Measurements from ENCODE around the gene SPATA16.
"Not testable (repeated sequence)": the region's sequence is repeated elsewhere in the genome, so short reads cannot be mapped to it uniquely, and the experiment has no call there.

SPATA16 gene

DNA sequence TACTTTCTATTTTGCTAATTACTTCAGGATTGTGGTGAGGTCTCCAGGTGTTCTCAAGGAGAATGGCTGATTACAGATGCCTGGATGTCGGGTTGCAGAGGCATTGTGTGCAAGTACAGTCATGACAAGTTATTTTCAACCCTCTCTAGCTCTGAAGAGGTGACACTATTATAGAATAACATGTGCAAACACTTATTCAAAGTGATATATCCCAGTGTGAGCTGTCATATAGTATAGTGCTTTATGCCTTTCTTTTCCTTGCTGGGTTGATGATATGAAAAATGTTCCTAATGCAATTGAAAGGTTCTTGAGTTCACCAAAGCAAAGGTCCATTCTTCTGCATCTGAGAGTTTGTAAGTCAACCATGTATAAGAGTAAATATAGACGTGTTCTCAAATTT lies 167.2 kb downstream of the SPATA16 start:
- no peaks in the 10 kb centered on the region for H3K9me3 ChIP-seq (ENCODE audit: insufficient read depth, low read depth, low read length)
- no peaks in the 10 kb centered on the region for H3K4me1 ChIP-seq (ENCODE audit: insufficient read depth, low read length)
- no peaks in the 10 kb centered on the region for H3K36me3 ChIP-seq (ENCODE audit: insufficient read depth, low read depth, low read length)
- no peak overlapping the region for H3K27ac ChIP-seq (ENCODE audit: low read length)
- H3K4me3 ChIP-seq (ENCODE audit: low read length): no peak overlapping the region
- no peaks in the 10 kb centered on the region for H3K27me3 ChIP-seq (ENCODE audit: insufficient read depth, low read length)
- H3K9ac ChIP-seq (ENCODE audit: low read depth, low read length): no peak overlapping the region

- Histone ChIP-seq H3K36me3 (ENCODE audit: insufficient read depth, low read depth, low read length) (no peaks in the 10 kb centered on the region), H3K9me3 (ENCODE audit: insufficient read depth, low read depth, low read length) (no peaks in the 10 kb centered on the region; the same call in 1 of the 2 replicates), H3K4me3 (ENCODE audit: low read length) (no peak overlapping the region), H3K4me1 (ENCODE audit: insufficient read depth, low read length) (no peaks in the 10 kb centered on the region), H3K9ac (ENCODE audit: low read depth, low read length) (no peak overlapping the region), H3K27me3 (ENCODE audit: insufficient read depth, low read length) (no peaks in the 10 kb centered on the region), H3K27ac (ENCODE audit: low read length) (no peak overlapping the region)
Observed at GRCh38 chr3:172972717-172973116, 168.3 kb downstream of the SPATA16 start.

GRCh38 chr3:172972067-172972466 lies 169.0 kb downstream of the SPATA16 start:
- H3K4me3 ChIP-seq (ENCODE audit: low read length): no peak overlapping the region
- H3K27me3 ChIP-seq (ENCODE audit: insufficient read depth, low read length): no peaks in the 10 kb centered on the region
- H3K9me3 ChIP-seq (ENCODE audit: insufficient read depth, low read depth, low read length): peaks cover 4% of the 10 kb centered on the region; the same call in 1 of the 2 replicates
- no peak overlapping the region for H3K27ac ChIP-seq (ENCODE audit: low read length)
- H3K36me3 ChIP-seq (ENCODE audit: insufficient read depth, low read depth, low read length): no peaks in the 10 kb centered on the region
- no peak overlapping the region for H3K9ac ChIP-seq (ENCODE audit: low read depth, low read length)
- H3K4me1 ChIP-seq (ENCODE audit: insufficient read depth, low read length): no peaks in the 10 kb centered on the region

DNA sequence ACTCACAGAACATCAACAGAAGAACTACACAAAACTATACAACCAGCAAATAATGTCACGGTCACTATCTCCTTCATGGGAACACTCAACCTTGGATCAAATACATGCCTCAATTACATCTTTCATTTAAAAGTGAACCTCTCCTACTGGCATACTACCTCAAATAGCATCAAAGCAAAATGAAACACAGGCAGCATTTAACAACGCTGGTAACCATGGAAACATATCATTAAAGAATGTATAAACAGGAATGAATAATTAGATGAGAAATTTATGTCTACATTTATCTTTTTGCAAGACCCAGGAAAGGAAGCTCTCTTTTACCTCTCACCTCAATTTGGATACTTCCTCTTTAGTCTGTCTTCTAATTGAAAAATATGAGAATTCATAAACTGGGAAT lies 172.4 kb downstream of the SPATA16 start:
- no peaks in the 10 kb centered on the region for H3K4me1 ChIP-seq (ENCODE audit: insufficient read depth, low read length)
- H3K36me3 ChIP-seq (ENCODE audit: insufficient read depth, low read depth, low read length): no peaks in the 10 kb centered on the region
- peaks cover 4% of the 10 kb centered on the region; the same call in 1 of the 2 replicates for H3K9me3 ChIP-seq (ENCODE audit: insufficient read depth, low read depth, low read length)
- H3K4me3 ChIP-seq (ENCODE audit: low read length): no peak overlapping the region
- no peaks in the 10 kb centered on the region for H3K27me3 ChIP-seq (ENCODE audit: insufficient read depth, low read length)
- no peak overlapping the region for H3K9ac ChIP-seq (ENCODE audit: low read depth, low read length)
- no peak overlapping the region for H3K27ac ChIP-seq (ENCODE audit: low read length)

- H3K4me3 ChIP-seq (ENCODE audit: low read length): no peak overlapping the region
- H3K9ac ChIP-seq (ENCODE audit: low read depth, low read length): no peak overlapping the region
- no peaks in the 10 kb centered on the region for H3K27me3 ChIP-seq (ENCODE audit: insufficient read depth, low read length)
- no peak overlapping the region for H3K27ac ChIP-seq (ENCODE audit: low read length)
- H3K4me1 ChIP-seq (ENCODE audit: insufficient read depth, low read length): no peaks in the 10 kb centered on the region
- peaks cover 4% of the 10 kb centered on the region; the same call in 1 of the 2 replicates for H3K9me3 ChIP-seq (ENCODE audit: insufficient read depth, low read depth, low read length)
- H3K36me3 ChIP-seq (ENCODE audit: insufficient read depth, low read depth, low read length): no peaks in the 10 kb centered on the region
Observed at GRCh38 chr3:172965256-172965655, 175.8 kb downstream of the SPATA16 start.

- H3K4me1 ChIP-seq (ENCODE audit: insufficient read depth, low read length); H3K27ac ChIP-seq (ENCODE audit: low read length); H3K9me3 ChIP-seq (ENCODE audit: insufficient read depth, low read depth, low read length); H3K36me3 ChIP-seq (ENCODE audit: insufficient read depth, low read depth, low read length); H3K9ac ChIP-seq (ENCODE audit: low read depth, low read length); H3K27me3 ChIP-seq (ENCODE audit: insufficient read depth, low read length); H3K4me3 ChIP-seq (ENCODE audit: low read length): not testable (repeated sequence)
Observed at GRCh38 chr3:172960626-172961182, 180.3 kb downstream of the SPATA16 start.

DNA sequence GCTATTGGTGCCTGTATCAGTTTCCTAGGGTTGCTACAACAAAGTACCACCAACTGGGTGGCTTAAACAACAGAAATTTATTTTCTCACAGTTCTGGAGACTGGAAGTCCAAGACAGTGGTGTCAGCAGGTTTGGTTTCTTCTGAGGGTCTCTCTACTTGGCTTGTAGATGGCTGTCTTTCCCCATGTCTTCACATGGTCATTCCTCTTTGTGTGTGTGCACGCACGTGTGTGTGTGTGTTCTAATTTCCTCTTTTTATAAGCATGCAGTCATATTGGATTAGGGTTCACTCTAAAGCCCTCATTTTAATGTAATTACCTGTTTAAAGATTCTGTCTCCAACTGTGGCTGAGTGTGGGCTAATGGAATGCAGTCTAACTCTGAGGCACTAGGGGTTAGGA lies 182.5 kb downstream of the SPATA16 start:
- Histone ChIP-seq H3K27ac (ENCODE audit: low read length) (no peak overlapping the region), H3K4me1 (ENCODE audit: insufficient read depth, low read length) (no peaks in the 10 kb centered on the region), H3K27me3 (ENCODE audit: insufficient read depth, low read length) (no peaks in the 10 kb centered on the region), H3K4me3 (ENCODE audit: low read length) (no peak overlapping the region), H3K9ac (ENCODE audit: low read depth, low read length) (no peak overlapping the region), H3K36me3 (ENCODE audit: insufficient read depth, low read depth, low read length) (no peaks in the 10 kb centered on the region), H3K9me3 (ENCODE audit: insufficient read depth, low read depth, low read length) (no peaks in the 10 kb centered on the region)

GRCh38 chr3:172953571-172953970 lies 187.5 kb downstream of the SPATA16 start:
- H3K9ac ChIP-seq (ENCODE audit: low read depth, low read length): no peak overlapping the region
- H3K9me3 ChIP-seq (ENCODE audit: insufficient read depth, low read depth, low read length): no peaks in the 10 kb centered on the region
- no peak overlapping the region for H3K27ac ChIP-seq (ENCODE audit: low read length)
- no peak overlapping the region for H3K4me3 ChIP-seq (ENCODE audit: low read length)
- no peaks in the 10 kb centered on the region for H3K27me3 ChIP-seq (ENCODE audit: insufficient read depth, low read length)
- H3K36me3 ChIP-seq (ENCODE audit: insufficient read depth, low read depth, low read length): no peaks in the 10 kb centered on the region
- H3K4me1 ChIP-seq (ENCODE audit: insufficient read depth, low read length): no peaks in the 10 kb centered on the region

- H3K4me3 ChIP-seq (ENCODE audit: low read length): no peak overlapping the region
- H3K36me3 ChIP-seq (ENCODE audit: insufficient read depth, low read depth, low read length): no peaks in the 10 kb centered on the region
- H3K27ac ChIP-seq (ENCODE audit: low read length): no peak overlapping the region
- H3K9me3 ChIP-seq (ENCODE audit: insufficient read depth, low read depth, low read length): no peaks in the 10 kb centered on the region
- no peaks in the 10 kb centered on the region for H3K4me1 ChIP-seq (ENCODE audit: insufficient read depth, low read length)
- H3K9ac ChIP-seq (ENCODE audit: low read depth, low read length): no peak overlapping the region
- no peaks in the 10 kb centered on the region for H3K27me3 ChIP-seq (ENCODE audit: insufficient read depth, low read length)
Observed at GRCh38 chr3:172951511-172951910, 189.5 kb downstream of the SPATA16 start.

- H3K4me1 ChIP-seq (ENCODE audit: insufficient read depth, low read length): no peaks in the 10 kb centered on the region
- H3K9ac ChIP-seq (ENCODE audit: low read depth, low read length): no peak overlapping the region
- H3K4me3 ChIP-seq (ENCODE audit: low read length): no peak overlapping the region
- H3K36me3 ChIP-seq (ENCODE audit: insufficient read depth, low read depth, low read length): no peaks in the 10 kb centered on the region
- H3K27ac ChIP-seq (ENCODE audit: low read length): no peak overlapping the region
- H3K9me3 ChIP-seq (ENCODE audit: insufficient read depth, low read depth, low read length): no peaks in the 10 kb centered on the region
- H3K27me3 ChIP-seq (ENCODE audit: insufficient read depth, low read length): no peaks in the 10 kb centered on the region
Observed at GRCh38 chr3:172946061-172946460, 195.0 kb downstream of the SPATA16 start.

GRCh38 chr3:172939651-172940293 lies 201.3 kb downstream of the SPATA16 start:
- no peak overlapping the region for H3K27ac ChIP-seq (ENCODE audit: low read length)
- H3K36me3 ChIP-seq (ENCODE audit: insufficient read depth, low read depth, low read length): no peaks in the 10 kb centered on the region
- peaks cover 4% of the 10 kb centered on the region; the same call in 1 of the 2 replicates for H3K4me1 ChIP-seq (ENCODE audit: insufficient read depth, low read length)
- no peak overlapping the region for H3K4me3 ChIP-seq (ENCODE audit: low read length)
- H3K9ac ChIP-seq (ENCODE audit: low read depth, low read length): no peak overlapping the region
- no peaks in the 10 kb centered on the region for H3K9me3 ChIP-seq (ENCODE audit: insufficient read depth, low read depth, low read length)
- H3K27me3 ChIP-seq (ENCODE audit: insufficient read depth, low read length): no peaks in the 10 kb centered on the region

GRCh38 chr3:172938788-172939187 lies 202.2 kb downstream of the SPATA16 start:
- Histone ChIP-seq H3K4me3 (ENCODE audit: low read length) (no peak overlapping the region), H3K9me3 (ENCODE audit: insufficient read depth, low read depth, low read length) (no peaks in the 10 kb centered on the region), H3K9ac (ENCODE audit: low read depth, low read length) (no peak overlapping the region), H3K27ac (ENCODE audit: low read length) (peak overlapping the region; percentile 37), H3K36me3 (ENCODE audit: insufficient read depth, low read depth, low read length) (no peaks in the 10 kb centered on the region), H3K4me1 (ENCODE audit: insufficient read depth, low read length) (peaks cover 4% of the 10 kb centered on the region; the same call in 1 of the 2 replicates), H3K27me3 (ENCODE audit: insufficient read depth, low read length) (no peaks in the 10 kb centered on the region)
